Fibroblast of lung (primary cell): ENCODE measurements around the gene SCN1B. TPM values are rescaled to one million over a fixed set of nuclear protein-coding genes. Genes with fewer than 3 reads are reported as not detected.

ENCODE experiments used
- DNase-seq, 2 donors: peaks; one replicate each; pipeline versions ENCODE4 v3.0.0 to v3.0.0-alpha.2; 2010; ENCODE audit warnings: low read depth in 2 of 2
- H2AFZ ChIP-seq: 2 replicates; pipeline ENCODE4 v1.5.1; 2012; ENCODE audit warnings: low read length, control low read depth, inconsistent platforms
- H3K27ac ChIP-seq: 2 replicates; pipeline ENCODE4 v1.5.1; 2011; ENCODE audit warnings: low read length, control low read depth; ENCODE audit not compliant: insufficient read depth
- H3K27me3 ChIP-seq: 2 replicates; pipeline ENCODE4 v1.5.1; 2011; ENCODE audit warnings: mild to moderate bottlenecking, low read length; ENCODE audit not compliant: control insufficient read depth, insufficient read depth
- H3K36me3 ChIP-seq: 2 replicates; pipeline ENCODE4 v1.5.1; 2011; ENCODE audit warnings: low read length; ENCODE audit not compliant: control insufficient read depth, insufficient read depth
- H3K4me1 ChIP-seq: 2 replicates; pipeline ENCODE4 v1.5.1; 2011; ENCODE audit warnings: low read length; ENCODE audit not compliant: control insufficient read depth, insufficient read depth; ENCODE audit errors: extremely low read depth
- H3K4me2 ChIP-seq: 2 replicates; pipeline ENCODE4 v1.5.1; 2011; ENCODE audit warnings: low read length, control low read depth; ENCODE audit not compliant: insufficient read depth; ENCODE audit errors: extremely low read depth
- H3K4me3 ChIP-seq, 4 experiments: fragments of 200-600 bp in 1 of 4; sonication (generic) in 1 of 4; replicated peaks in 1 of 4; 2 replicates each; pipeline ENCODE4 v1.5.1; 2011 to 2016; ENCODE audit warnings: low read length in 4 of 4, low read depth in 3 of 4, mild to moderate bottlenecking in 3 of 4, control low read depth in 2 of 4, inconsistent platforms in 1 of 4, mixed read lengths in 1 of 4; ENCODE audit not compliant: insufficient read depth in 1 of 4; ENCODE audit errors: control extremely low read depth in 1 of 4
- H3K79me2 ChIP-seq: 2 replicates; pipeline ENCODE4 v1.5.1; 2012; ENCODE audit warnings: mild to moderate bottlenecking, low read length, inconsistent platforms; ENCODE audit not compliant: control insufficient read depth, insufficient read depth
- H3K9ac ChIP-seq: 2 replicates; pipeline ENCODE4 v1.5.1; 2011; ENCODE audit warnings: mild to moderate bottlenecking, low read length, control low read depth; ENCODE audit not compliant: insufficient read depth
- H3K9me3 ChIP-seq: 2 replicates; pipeline ENCODE4 v1.5.1; 2012; ENCODE audit warnings: low read depth, low read length; ENCODE audit not compliant: control insufficient read depth, insufficient read depth
- H4K20me1 ChIP-seq: 2 replicates; pipeline ENCODE4 v1.5.1; 2011; ENCODE audit warnings: low read length; ENCODE audit not compliant: control insufficient read depth, insufficient read depth; ENCODE audit errors: extremely low read depth
- EZH2 ChIP-seq: IDR thresholded peaks from 2 replicates; pipeline ENCODE4 v1.5.1; 2012; ENCODE audit warnings: low read length, control low read depth, mild to moderate bottlenecking; ENCODE audit errors: missing control alignments
- polyA plus RNA-seq, 2 donors: library from polyadenylated mRNA; depleted of rRNA in 1 of 2; stranded (reverse) in 1 of 2; unstranded in 1 of 2; fragments of >200 nt; gene quantifications; 2 replicates each; pipeline ENCODE4 v1.2.1, GENCODE V29; 2011 to 2012; ENCODE audit warnings: missing spikeins in 1 of 2
- total RNA-seq: library from RNA; depleted of rRNA; stranded (reverse); fragments of >200 nt; gene quantifications from 2 replicates; pipeline ENCODE4 v1.2.1, GENCODE V29; 2014
- TF ChIP-seq, protein P1 (sequence below), 2 donors: IDR thresholded peaks in 1 of 2; conservative IDR thresholded peaks in 1 of 2; 1 replicate in 1 of 2; 2 replicates in 1 of 2; pipeline ENCODE4 v1.5.1; 2011 to 2012; ENCODE audit warnings: low read length in 2 of 2, control low read depth in 1 of 2, inconsistent platforms in 1 of 2, low read depth in 1 of 2, mild to moderate bottlenecking in 1 of 2

The SCN1B gene
- total and polyA plus RNA-seq, 2 donors (not counting 1 experiment from before 2014, with no cell fraction given): 11.0 to 14.5 TPM

DNA sequence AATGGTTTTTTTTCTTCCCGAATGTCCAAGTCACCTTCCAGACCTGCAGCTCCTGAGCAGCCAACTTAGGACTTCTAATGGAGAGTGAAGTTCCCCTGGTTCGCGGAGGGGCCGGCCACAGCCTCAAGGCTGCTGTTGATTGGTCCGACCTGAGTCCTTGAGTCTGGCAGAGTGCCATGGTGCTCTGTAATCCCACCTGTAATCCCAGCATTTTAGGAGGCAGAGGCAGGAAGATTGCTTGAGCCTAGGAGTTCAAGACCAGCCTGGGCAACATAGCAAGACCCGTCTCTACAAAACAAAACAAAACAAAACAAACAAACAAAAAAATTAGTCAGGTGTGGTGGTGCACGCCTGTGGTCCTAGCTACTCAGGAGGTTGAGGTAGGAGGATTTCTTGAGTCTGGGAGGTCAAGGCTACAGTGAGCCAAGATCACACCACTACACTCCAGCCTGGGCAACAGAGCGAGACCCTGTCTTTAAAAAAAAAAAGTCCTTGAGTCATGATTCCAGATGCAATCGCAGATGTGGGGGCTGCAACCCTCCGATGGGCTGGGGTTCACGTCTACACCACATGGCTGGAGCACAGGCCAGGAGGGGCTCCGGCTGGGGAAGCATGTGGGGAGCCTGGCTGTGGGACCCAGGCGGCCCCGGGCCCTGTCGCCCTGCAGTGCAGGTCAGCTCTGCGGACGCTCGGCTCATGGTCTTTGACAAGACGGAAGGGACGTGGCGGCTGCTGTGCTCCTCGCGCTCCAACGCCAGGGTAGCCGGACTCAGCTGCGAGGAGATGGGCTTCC, 28.9 kb downstream of the SCN1B start:
- no peak for DNase-seq
- peaks cover 6% of the 10 kb centered on the region for H3K27me3 ChIP-seq
- H2AFZ ChIP-seq: no peak overlapping the region
- no peaks in the 10 kb centered on the region for H3K4me1 ChIP-seq
- H3K4me2 ChIP-seq: no peak overlapping the region
- H3K9me3 ChIP-seq: no peaks in the 10 kb centered on the region
- no peaks in the 10 kb centered on the region for H4K20me1 ChIP-seq
- H3K79me2 ChIP-seq: no peaks in the 10 kb centered on the region
- TF ChIP-seq, protein P1, sequence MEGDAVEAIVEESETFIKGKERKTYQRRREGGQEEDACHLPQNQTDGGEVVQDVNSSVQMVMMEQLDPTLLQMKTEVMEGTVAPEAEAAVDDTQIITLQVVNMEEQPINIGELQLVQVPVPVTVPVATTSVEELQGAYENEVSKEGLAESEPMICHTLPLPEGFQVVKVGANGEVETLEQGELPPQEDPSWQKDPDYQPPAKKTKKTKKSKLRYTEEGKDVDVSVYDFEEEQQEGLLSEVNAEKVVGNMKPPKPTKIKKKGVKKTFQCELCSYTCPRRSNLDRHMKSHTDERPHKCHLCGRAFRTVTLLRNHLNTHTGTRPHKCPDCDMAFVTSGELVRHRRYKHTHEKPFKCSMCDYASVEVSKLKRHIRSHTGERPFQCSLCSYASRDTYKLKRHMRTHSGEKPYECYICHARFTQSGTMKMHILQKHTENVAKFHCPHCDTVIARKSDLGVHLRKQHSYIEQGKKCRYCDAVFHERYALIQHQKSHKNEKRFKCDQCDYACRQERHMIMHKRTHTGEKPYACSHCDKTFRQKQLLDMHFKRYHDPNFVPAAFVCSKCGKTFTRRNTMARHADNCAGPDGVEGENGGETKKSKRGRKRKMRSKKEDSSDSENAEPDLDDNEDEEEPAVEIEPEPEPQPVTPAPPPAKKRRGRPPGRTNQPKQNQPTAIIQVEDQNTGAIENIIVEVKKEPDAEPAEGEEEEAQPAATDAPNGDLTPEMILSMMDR (conservative IDR thresholded peaks at IDR 0.05 in 1 of 2, IDR thresholded peaks at IDR 0.05 in 1 of 2; ENCODE audit: low read depth in 1 of 2, low read length in 2 of 2): no peak
- TF ChIP-seq EZH2: no peak
- H3K9ac ChIP-seq: no peak overlapping the region
- H3K27ac ChIP-seq: no peak overlapping the region
- H3K4me3 ChIP-seq: no peak overlapping the region
- H3K36me3 ChIP-seq: no peaks in the 10 kb centered on the region

DNA sequence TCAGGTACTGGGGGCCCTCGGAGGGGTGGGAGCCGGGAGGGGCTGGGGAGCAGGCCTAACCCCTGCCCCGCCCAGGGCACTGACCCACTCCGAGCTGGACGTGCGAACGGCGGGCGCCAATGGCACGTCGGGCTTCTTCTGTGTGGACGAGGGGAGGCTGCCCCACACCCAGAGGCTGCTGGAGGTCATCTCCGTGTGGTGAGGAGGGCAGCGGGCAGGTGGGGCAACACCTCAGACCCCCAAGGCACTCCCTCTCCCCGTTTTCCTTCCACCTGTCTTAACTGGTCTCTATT, 29.5 kb downstream of the SCN1B start:
- H3K79me2 ChIP-seq: no peaks in the 10 kb centered on the region
- H3K9ac ChIP-seq: no peak overlapping the region
- H2AFZ ChIP-seq: no peak overlapping the region
- H3K4me3 ChIP-seq: no peak overlapping the region
- no peak for TF ChIP-seq EZH2
- TF ChIP-seq, protein P1 (conservative IDR thresholded peaks at IDR 0.05 in 1 of 2, IDR thresholded peaks at IDR 0.05 in 1 of 2; ENCODE audit: low read depth in 1 of 2, low read length in 2 of 2): no peak
- no peak for DNase-seq
- no peak overlapping the region for H3K27ac ChIP-seq
- no peaks in the 10 kb centered on the region for H3K36me3 ChIP-seq
- H3K4me1 ChIP-seq: no peaks in the 10 kb centered on the region
- H4K20me1 ChIP-seq: no peaks in the 10 kb centered on the region
- no peak overlapping the region for H3K4me2 ChIP-seq
- H3K9me3 ChIP-seq: no peaks in the 10 kb centered on the region
- H3K27me3 ChIP-seq: peaks cover 6% of the 10 kb centered on the region

DNA sequence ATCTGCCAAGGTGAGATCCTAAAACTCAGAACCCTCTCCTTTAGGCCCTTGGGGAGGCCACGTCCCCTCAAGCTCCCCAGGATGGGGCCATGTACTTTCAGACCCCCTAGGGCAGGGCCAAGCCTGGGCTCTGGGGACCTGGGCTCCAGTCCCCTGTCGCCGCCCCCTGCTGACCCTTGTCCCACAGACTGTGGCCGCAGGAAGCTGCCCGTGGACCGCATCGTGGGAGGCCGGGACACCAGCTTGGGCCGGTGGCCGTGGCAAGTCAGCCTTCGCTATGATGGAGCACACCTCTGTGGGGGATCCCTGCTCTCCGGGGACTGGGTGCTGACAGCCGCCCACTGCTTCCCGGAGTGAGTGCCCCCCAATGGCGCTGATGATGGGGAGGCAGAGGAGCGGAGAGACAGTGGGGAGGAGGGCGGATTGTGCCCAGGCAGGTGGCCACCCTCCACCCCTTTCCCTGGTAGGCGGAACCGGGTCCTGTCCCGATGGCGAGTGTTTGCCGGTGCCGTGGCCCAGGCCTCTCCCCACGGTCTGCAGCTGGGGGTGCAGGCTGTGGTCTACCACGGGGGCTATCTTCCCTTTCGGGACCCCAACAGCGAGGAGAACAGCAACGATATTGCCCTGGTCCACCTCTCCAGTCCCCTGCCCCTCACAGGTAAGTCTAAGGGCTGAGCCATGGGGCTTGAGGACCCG, 30.0 kb downstream of the SCN1B start:
- H3K9ac ChIP-seq: no peak overlapping the region
- peaks cover 6% of the 10 kb centered on the region for H3K27me3 ChIP-seq
- no peak for DNase-seq
- no peaks in the 10 kb centered on the region for H4K20me1 ChIP-seq
- no peaks in the 10 kb centered on the region for H3K79me2 ChIP-seq
- no peak overlapping the region for H3K27ac ChIP-seq
- H2AFZ ChIP-seq: no peak overlapping the region
- no peak for TF ChIP-seq EZH2
- TF ChIP-seq, protein P1 (conservative IDR thresholded peaks at IDR 0.05 in 1 of 2, IDR thresholded peaks at IDR 0.05 in 1 of 2; ENCODE audit: low read depth in 1 of 2, low read length in 2 of 2): no peak
- H3K4me1 ChIP-seq: no peaks in the 10 kb centered on the region
- H3K36me3 ChIP-seq: no peaks in the 10 kb centered on the region
- H3K4me3 ChIP-seq: no peak overlapping the region
- no peaks in the 10 kb centered on the region for H3K9me3 ChIP-seq
- no peak overlapping the region for H3K4me2 ChIP-seq
